ENCODE data around the gene GPX3. TPM values are rescaled to one million over a fixed set of nuclear protein-coding genes. Genes with fewer than 3 reads are reported as not detected.

The GPX3 gene
- total RNA-seq, 5 donors from 2014 or later (not counting 1 experiment from before 2014, with no cell fraction given): 0.49 to 1.6 (median 1.4) TPM; not detected in 2

GRCh38 chr5:151056379-151057325 is 36.3 kb downstream of the GPX3 start:
- H3K9me3 Mint-ChIP-seq: no peaks in the 10 kb centered on the region
- POLR2A ChIA-PET: no interaction called here
- peaks cover 30 to 43% (median 33%) of the 10 kb centered on the region in 3 donors for H3K4me1 Mint-ChIP-seq
- Histone ChIP-seq H3K4me3 (ENCODE audit: control insufficient read depth in 1 of 2, extremely low read depth in 1 of 2, low read length in 1 of 2) (no peak overlapping the region), H3K9me3 (no peaks in the 10 kb centered on the region), H3K27ac (ENCODE audit: low read length) (no peak overlapping the region), H3K36me3 (ENCODE audit: control insufficient read depth in 2 of 2, extremely low read depth in 1 of 2, insufficient read depth in 1 of 2, low read length in 1 of 2) (peaks cover 24 to 92% of the 10 kb centered on the region in 2 donors), H3K4me1 (ENCODE audit: control insufficient read depth in 1 of 2, extremely low read depth in 1 of 2, insufficient read depth in 2 of 2, low read length in 2 of 2) (peaks cover 0 to 25% of the 10 kb centered on the region in 2 experiments), H3K27me3 (replicated peaks in 1 of 2; ENCODE audit: control insufficient read depth in 2 of 2, extremely low read depth in 1 of 2, insufficient read depth in 2 of 2, low read length in 1 of 2) (no peaks in the 10 kb centered on the region)
- ATAC-seq (replicated peaks in 1 of 4) (no peak), DNase-seq (no peak)
- 97% methylated on average over 17 of the region's 25 CpGs for WGBS (ENCODE audit: insufficient coverage)
- H3K36me3 Mint-ChIP-seq: peaks cover 64% of the 10 kb centered on the region
- no peak overlapping the region for H3K27ac Mint-ChIP-seq
- no peak overlapping the region for H3K4me3 Mint-ChIP-seq
- CTCF ChIA-PET: interaction anchor here in 1 of 2 donors (1.0 kb wide), 1 partner anchor 59 kb away, joined by 5 read pairs; no protein-coding TSS in a partner anchor
- H3K27me3 Mint-ChIP-seq: no peaks in the 10 kb centered on the region

- peaks cover 27 to 41% (median 30%) of the 10 kb centered on the region in 3 donors for H3K4me1 Mint-ChIP-seq
- H3K9me3 ChIP-seq: no peaks in the 10 kb centered on the region
- ChIA-PET POLR2A (no interaction called here), CTCF (no interaction called here)
- ATAC-seq (replicated peaks in 1 of 4) (no peak), DNase-seq (no peak)
- no peak overlapping the region for H3K4me3 Mint-ChIP-seq
- H3K36me3 Mint-ChIP-seq: peaks cover 66% of the 10 kb centered on the region
- no peaks in the 10 kb centered on the region for H3K9me3 Mint-ChIP-seq
- H3K27me3 Mint-ChIP-seq: no peaks in the 10 kb centered on the region
- peaks cover 33 to 96% of the 10 kb centered on the region in 2 donors for H3K36me3 ChIP-seq (ENCODE audit: control insufficient read depth in 2 of 2, extremely low read depth in 1 of 2, insufficient read depth in 1 of 2, low read length in 1 of 2)
- peaks cover 0 to 25% of the 10 kb centered on the region in 2 experiments for H3K4me1 ChIP-seq (ENCODE audit: control insufficient read depth in 1 of 2, extremely low read depth in 1 of 2, insufficient read depth in 2 of 2, low read length in 2 of 2)
- H3K27ac ChIP-seq (ENCODE audit: low read length): no peak overlapping the region
- H3K27me3 ChIP-seq (replicated peaks in 1 of 2; ENCODE audit: control insufficient read depth in 2 of 2, extremely low read depth in 1 of 2, insufficient read depth in 2 of 2, low read length in 1 of 2): no peaks in the 10 kb centered on the region
- 94% methylated on average over 5 of the region's 5 CpGs for WGBS (ENCODE audit: insufficient coverage)
- H3K4me3 ChIP-seq (ENCODE audit: control insufficient read depth in 1 of 2, extremely low read depth in 1 of 2, low read length in 1 of 2): no peak overlapping the region
- H3K27ac Mint-ChIP-seq: no peak overlapping the region
Observed at GRCh38 chr5:151058301-151058700, 37.9 kb downstream of the GPX3 start.

GRCh38 chr5:151058891-151059489 is 38.6 kb downstream of the GPX3 start:
- no peaks in the 10 kb centered on the region for H3K9me3 Mint-ChIP-seq
- Histone ChIP-seq H3K4me3 (ENCODE audit: control insufficient read depth in 1 of 2, extremely low read depth in 1 of 2, low read length in 1 of 2) (no peak overlapping the region), H3K27me3 (replicated peaks in 1 of 2; ENCODE audit: control insufficient read depth in 2 of 2, extremely low read depth in 1 of 2, insufficient read depth in 2 of 2, low read length in 1 of 2) (no peaks in the 10 kb centered on the region), H3K27ac (ENCODE audit: low read length) (no peak overlapping the region), H3K9me3 (no peaks in the 10 kb centered on the region), H3K4me1 (ENCODE audit: control insufficient read depth in 1 of 2, extremely low read depth in 1 of 2, insufficient read depth in 2 of 2, low read length in 2 of 2) (peaks cover 0 to 26% of the 10 kb centered on the region in 2 experiments), H3K36me3 (ENCODE audit: control insufficient read depth in 2 of 2, extremely low read depth in 1 of 2, insufficient read depth in 1 of 2, low read length in 1 of 2) (peaks cover 28 to 96% of the 10 kb centered on the region in 2 donors)
- peak overlapping the region in 2 of 3 donors; percentile 29 to 60 for H3K4me3 Mint-ChIP-seq
- H3K27ac Mint-ChIP-seq: peak overlapping the region; percentile 87 to 91
- WGBS (ENCODE audit: insufficient coverage): 96% methylated on average over 6 of the region's 7 CpGs
- CTCF ChIA-PET: no interaction called here
- peaks cover 29 to 39% (median 31%) of the 10 kb centered on the region in 3 donors for H3K4me1 Mint-ChIP-seq
- peaks cover 65% of the 10 kb centered on the region for H3K36me3 Mint-ChIP-seq
- no peaks in the 10 kb centered on the region for H3K27me3 Mint-ChIP-seq
- POLR2A ChIA-PET: interaction anchor here in 1 of 2 donors (0.6 kb wide), 1 partner anchor 140 kb away, joined by 3 read pairs; no protein-coding TSS in a partner anchor
- DNase-seq: no peak
- no peak for ATAC-seq (replicated peaks in 1 of 4)

- DNase-seq: no peak
- Mint-ChIP-seq H3K27ac (peak overlapping the region; percentile 39 to 91), H3K9me3 (no peaks in the 10 kb centered on the region), H3K4me3 (peak overlapping the region in 1 of 3 donors; percentile 8), H3K36me3 (peaks cover 51% of the 10 kb centered on the region), H3K27me3 (no peaks in the 10 kb centered on the region), H3K4me1 (peaks cover 33 to 42% (median 41%) of the 10 kb centered on the region in 3 donors)
- no peak for ATAC-seq (replicated peaks in 1 of 4)
- Histone ChIP-seq H3K4me3 (ENCODE audit: control insufficient read depth in 1 of 2, extremely low read depth in 1 of 2, low read length in 1 of 2) (no peak overlapping the region), H3K27me3 (replicated peaks in 1 of 2; ENCODE audit: control insufficient read depth in 2 of 2, extremely low read depth in 1 of 2, insufficient read depth in 2 of 2, low read length in 1 of 2) (no peaks in the 10 kb centered on the region), H3K9me3 (no peaks in the 10 kb centered on the region), H3K27ac (ENCODE audit: low read length) (no peak overlapping the region), H3K4me1 (ENCODE audit: control insufficient read depth in 1 of 2, extremely low read depth in 1 of 2, insufficient read depth in 2 of 2, low read length in 2 of 2) (peaks cover 0 to 33% of the 10 kb centered on the region in 2 experiments), H3K36me3 (ENCODE audit: control insufficient read depth in 2 of 2, extremely low read depth in 1 of 2, insufficient read depth in 1 of 2, low read length in 1 of 2) (peaks cover 32 to 91% of the 10 kb centered on the region in 2 donors)
- WGBS (ENCODE audit: insufficient coverage): 97% methylated on average over 5 of the region's 6 CpGs
- ChIA-PET CTCF (interaction anchor here (0.6 to 1.2 kb wide), 3 partner anchors 8 to 679 kb away, joined by 3 to 6 read pairs (median 5); no protein-coding TSS in a partner anchor), POLR2A (interaction anchor here (0.6 kb wide), 2 partner anchors 20 to 214 kb away, joined by 6 to 7 read pairs; no protein-coding TSS in a partner anchor)
Observed at GRCh38 chr5:151060742-151061141, 40.4 kb downstream of the GPX3 start.

GRCh38 chr5:151062405-151063141 is 42.2 kb downstream of the GPX3 start:
- Histone ChIP-seq H3K4me1 (ENCODE audit: control insufficient read depth in 1 of 2, extremely low read depth in 1 of 2, insufficient read depth in 2 of 2, low read length in 2 of 2) (peaks cover 0 to 45% of the 10 kb centered on the region in 2 experiments), H3K36me3 (ENCODE audit: control insufficient read depth in 2 of 2, extremely low read depth in 1 of 2, insufficient read depth in 1 of 2, low read length in 1 of 2) (peaks cover 23 to 84% of the 10 kb centered on the region in 2 donors), H3K4me3 (ENCODE audit: control insufficient read depth in 1 of 2, extremely low read depth in 1 of 2, low read length in 1 of 2) (no peak overlapping the region), H3K27ac (ENCODE audit: low read length) (no peak overlapping the region), H3K9me3 (no peaks in the 10 kb centered on the region), H3K27me3 (replicated peaks in 1 of 2; ENCODE audit: control insufficient read depth in 2 of 2, extremely low read depth in 1 of 2, insufficient read depth in 2 of 2, low read length in 1 of 2) (no peaks in the 10 kb centered on the region)
- Mint-ChIP-seq H3K4me1 (peaks cover 51 to 61% (median 56%) of the 10 kb centered on the region in 3 donors), H3K4me3 (no peak overlapping the region), H3K36me3 (peaks cover 47% of the 10 kb centered on the region), H3K27me3 (no peaks in the 10 kb centered on the region), H3K9me3 (no peaks in the 10 kb centered on the region), H3K27ac (no peak overlapping the region)
- ATAC-seq (replicated peaks in 1 of 4) (no peak), DNase-seq (no peak)
- ChIA-PET CTCF (interaction anchor here in 1 of 2 donors (1.5 kb wide), 1 partner anchor 11 kb away, joined by 4 read pairs; no protein-coding TSS in a partner anchor), POLR2A (interaction anchor here in 1 of 2 donors (1.5 kb wide), 1 partner anchor 11 kb away, joined by 4 read pairs; no protein-coding TSS in a partner anchor)
- 100% methylated on average over 2 of the region's 5 CpGs for WGBS (ENCODE audit: insufficient coverage)
